SW 1271 (cell line): Measurements from ENCODE around the gene MFSD1.

Source experiments
- DNase-seq, 2 experiments: peaks; one replicate each; lab custom pipeline; 2025; lab: John Stamatoyannopoulos, UW

The MFSD1 gene

GRCh38 chr3:158801696-158802408 lies at the start of gene MFSD1:
TSS of gene MFSD1 (plus strand) at chr3:158802054. CDS start at chr3:158802153, 99 bp downstream.
- peak; percentile 55 to 80 for DNase-seq

GRCh38 chr3:158753854-158754253 lies 48.0 kb upstream of the MFSD1 start:
- no peak for DNase-seq

GRCh38 chr3:158755421-158755820 lies 46.4 kb upstream of the MFSD1 start:
- DNase-seq: no peak

- no peak for DNase-seq
Observed at GRCh38 chr3:158761350-158761749, 40.5 kb upstream of the MFSD1 start.

GRCh38 chr3:158762701-158763100 lies 39.2 kb upstream of the MFSD1 start:
- DNase-seq: no peak

GRCh38 chr3:158763421-158763820 lies 38.4 kb upstream of the MFSD1 start:
- DNase-seq: no peak

- DNase-seq: no peak
Observed at GRCh38 chr3:158765518-158766205, 36.2 kb upstream of the MFSD1 start.

GRCh38 chr3:158766364-158766763 lies 35.5 kb upstream of the MFSD1 start:
- no peak for DNase-seq

- no peak for DNase-seq
Observed at GRCh38 chr3:158768361-158768787, 33.5 kb upstream of the MFSD1 start.

- peak in 1 of 2 experiments; percentile 67 for DNase-seq
Observed at GRCh38 chr3:158768881-158769543, 32.8 kb upstream of the MFSD1 start.

- DNase-seq: no peak
Observed at GRCh38 chr3:158769549-158769948, 32.3 kb upstream of the MFSD1 start.

GRCh38 chr3:158769952-158770740 lies 31.7 kb upstream of the MFSD1 start:
- DNase-seq: no peak

GRCh38 chr3:158770741-158771350 lies 31.0 kb upstream of the MFSD1 start:
- DNase-seq: no peak

GRCh38 chr3:158771577-158771976 lies 30.3 kb upstream of the MFSD1 start:
- DNase-seq: no peak

GRCh38 chr3:158771982-158772381 lies 29.9 kb upstream of the MFSD1 start:
- DNase-seq: no peak

GRCh38 chr3:158773166-158773565 lies 28.7 kb upstream of the MFSD1 start:
- DNase-seq: no peak

- no peak for DNase-seq
Observed at GRCh38 chr3:158773845-158774830, 27.7 kb upstream of the MFSD1 start.

- DNase-seq: no peak
Observed at GRCh38 chr3:158774965-158775364, 26.9 kb upstream of the MFSD1 start.

GRCh38 chr3:158775426-158776410 lies 26.1 kb upstream of the MFSD1 start:
- no peak for DNase-seq
